NCI-H446 (cell line): ENCODE measurements around the gene RBBP9.
A peak's percentile ranks its signal among the peaks of the same experiment; 100 is the strongest.
"Not testable (repeated sequence)": the region's sequence is repeated elsewhere in the genome, so short reads cannot be mapped to it uniquely, and the experiment has no call there.

ENCODE experiments used
- DNase-seq, 2 experiments: peaks; one replicate each; lab custom pipeline; 2025; lab: John Stamatoyannopoulos, UW

RBBP9 gene

DNA sequence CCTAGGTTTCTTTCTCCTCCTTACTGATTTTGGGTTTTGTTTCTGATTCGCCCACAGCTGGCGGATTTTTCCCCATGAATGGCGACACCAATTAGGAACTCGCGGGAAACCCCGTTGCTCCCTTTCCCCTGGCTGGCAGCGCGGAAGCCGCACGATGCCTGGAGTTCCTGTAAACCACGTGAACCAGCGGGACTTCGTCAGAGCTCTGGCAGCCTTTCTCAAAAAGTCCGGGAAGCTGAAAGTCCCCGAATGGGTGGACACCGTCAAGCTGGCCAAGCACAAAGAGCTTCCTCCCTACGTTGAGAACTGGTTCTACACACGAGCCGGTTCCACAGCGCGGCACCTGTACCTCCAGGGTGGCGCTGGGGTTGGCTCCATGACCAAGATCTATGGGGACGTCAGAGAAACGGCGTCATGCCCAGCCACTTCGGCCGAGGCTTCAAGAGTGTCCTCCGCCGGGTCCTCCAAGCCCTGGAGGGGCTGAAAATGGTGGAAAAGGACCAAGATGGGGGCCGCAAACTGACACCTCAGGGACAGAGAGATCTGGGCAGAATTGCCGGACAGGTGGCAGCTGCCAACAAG is 7.5 kb upstream of the RBBP9 start:
- no peak for DNase-seq

DNA sequence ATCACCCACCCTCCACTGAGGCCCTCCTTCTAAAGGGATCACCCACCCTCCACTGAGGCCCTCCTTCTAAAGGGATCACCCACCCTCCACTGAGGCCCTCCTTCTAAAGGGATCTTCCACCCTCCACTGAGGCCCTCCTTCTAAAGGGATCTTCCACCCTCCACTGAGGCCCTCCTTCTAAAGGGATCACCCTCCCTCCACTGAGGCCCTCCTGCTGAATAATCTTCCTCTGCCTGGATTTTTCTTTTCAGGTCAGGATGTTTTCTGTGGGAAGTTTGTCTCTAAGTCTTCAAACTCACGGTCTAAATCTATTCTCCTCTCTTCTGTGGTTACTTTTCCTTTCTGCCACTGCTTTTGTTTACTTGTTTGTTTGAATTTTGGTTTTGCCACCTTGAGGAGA is 4.6 kb upstream of the RBBP9 start:
- DNase-seq: not testable (repeated sequence)

DNA sequence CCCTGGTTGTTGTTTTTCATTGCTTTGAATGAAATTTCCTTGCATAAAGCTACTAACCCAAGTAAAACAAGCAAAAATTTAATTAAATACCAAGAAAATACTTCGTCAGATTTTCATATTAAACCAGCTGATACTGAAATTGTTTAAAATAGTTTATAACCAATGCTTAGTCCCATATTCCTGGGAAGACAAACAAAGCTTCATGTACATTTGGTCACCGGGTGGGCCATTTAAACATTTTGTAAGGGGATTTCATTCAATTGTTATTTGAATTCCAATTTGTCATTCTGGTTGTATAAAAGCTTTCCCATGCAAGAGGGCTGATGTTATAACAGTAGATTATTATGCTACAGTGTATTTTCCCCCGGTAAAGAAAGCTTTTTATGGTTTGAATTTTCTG is 578 bp upstream of the RBBP9 start:
- no peak for DNase-seq

DNA sequence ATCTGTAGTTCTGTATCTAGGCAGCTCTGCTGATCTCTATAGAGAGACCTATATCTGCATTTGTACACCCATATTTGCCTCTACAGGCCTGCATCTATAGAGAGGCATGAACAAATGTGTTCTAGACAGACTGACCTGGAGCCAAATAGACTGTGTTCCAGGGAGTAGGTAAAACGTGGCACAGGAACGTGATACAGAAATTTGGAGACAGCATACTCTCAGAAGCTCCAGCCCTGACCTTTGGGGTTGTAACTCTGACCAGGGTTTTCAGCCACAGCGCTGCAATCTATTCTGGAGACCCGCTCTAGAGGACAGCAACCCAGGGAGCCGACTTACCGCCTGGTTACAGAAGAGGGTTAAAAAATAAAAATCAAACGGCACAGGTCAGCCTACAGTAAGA is 983 bp downstream of the RBBP9 start:
- DNase-seq: peak in 1 of 2 experiments; percentile 6

DNA sequence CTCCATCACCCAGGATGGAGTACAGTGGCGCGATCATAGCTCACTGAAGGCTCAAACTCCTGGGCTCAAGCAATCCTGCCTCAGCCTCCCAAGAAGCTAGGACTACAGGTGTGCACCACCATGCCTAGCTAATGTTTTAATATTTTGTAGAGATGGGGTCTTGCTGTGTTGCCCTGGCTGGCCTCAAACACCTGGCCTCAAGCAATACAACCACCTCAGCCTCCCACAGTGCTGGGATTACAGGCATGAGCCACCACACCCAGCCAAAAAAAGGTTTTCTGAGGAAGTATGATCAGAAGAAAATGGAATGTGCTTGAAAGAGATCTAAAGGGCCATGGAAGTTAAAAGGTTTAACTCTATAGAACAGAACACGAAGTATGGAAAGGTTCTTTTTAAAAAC is 8.7 kb downstream of the RBBP9 start:
- DNase-seq: no peak

DNA sequence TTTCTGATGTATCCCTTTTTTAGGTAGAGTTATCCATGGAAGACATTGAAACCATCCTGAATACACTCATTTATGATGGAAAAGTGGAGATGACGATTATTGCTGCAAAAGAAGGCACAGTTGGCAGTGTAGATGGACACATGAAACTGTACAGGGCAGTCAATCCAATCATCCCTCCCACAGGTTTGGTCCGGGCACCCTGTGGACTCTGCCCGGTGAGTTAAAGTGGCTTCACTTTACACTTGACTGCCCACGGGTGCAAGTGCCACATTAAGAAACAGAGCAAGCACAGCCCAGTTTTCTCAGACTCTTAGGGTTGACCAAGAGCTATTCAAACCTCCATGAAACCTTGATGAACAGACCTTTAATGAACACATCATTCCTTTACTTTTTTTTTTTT is 15.4 kb downstream of the RBBP9 start:
- no peak for DNase-seq

DNA sequence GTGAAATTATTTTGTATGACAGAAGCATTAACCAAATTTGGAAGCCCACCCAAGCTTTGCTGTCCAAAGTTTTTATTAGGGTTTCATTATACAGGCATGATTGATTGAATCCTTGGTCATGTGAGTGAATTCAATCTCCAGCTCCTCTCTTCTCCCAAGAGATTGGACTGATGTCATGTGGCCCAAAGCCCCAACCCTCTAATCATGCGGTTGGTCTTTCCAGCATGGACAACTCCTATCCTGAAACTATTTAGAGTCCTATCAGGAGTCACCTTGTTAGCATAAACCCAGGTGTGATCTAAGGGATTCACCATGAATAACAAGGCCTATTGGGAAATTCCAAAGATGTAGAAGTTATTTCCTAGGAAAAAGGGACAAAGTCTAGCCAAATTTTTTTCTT is 19.2 kb downstream of the RBBP9 start:
- no peak for DNase-seq

DNA sequence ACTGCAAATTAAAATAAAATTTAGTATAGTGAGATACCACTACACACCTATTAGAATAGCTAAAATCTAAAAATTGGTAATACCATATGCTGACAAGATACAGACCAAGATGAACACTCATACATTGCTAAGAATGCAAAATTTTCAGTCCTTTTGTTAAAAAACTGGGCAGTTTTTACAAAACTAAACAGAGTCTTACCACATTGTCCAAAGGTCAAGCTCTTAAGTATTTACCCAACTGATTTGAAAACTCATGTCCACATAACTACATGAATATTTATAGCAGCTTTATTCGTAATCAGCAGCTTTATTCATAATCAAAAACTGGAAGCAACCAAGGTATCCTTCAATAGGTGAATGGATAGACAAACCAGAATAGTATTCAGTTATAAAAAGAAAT is 19.8 kb downstream of the RBBP9 start:
- no peak for DNase-seq

DNA sequence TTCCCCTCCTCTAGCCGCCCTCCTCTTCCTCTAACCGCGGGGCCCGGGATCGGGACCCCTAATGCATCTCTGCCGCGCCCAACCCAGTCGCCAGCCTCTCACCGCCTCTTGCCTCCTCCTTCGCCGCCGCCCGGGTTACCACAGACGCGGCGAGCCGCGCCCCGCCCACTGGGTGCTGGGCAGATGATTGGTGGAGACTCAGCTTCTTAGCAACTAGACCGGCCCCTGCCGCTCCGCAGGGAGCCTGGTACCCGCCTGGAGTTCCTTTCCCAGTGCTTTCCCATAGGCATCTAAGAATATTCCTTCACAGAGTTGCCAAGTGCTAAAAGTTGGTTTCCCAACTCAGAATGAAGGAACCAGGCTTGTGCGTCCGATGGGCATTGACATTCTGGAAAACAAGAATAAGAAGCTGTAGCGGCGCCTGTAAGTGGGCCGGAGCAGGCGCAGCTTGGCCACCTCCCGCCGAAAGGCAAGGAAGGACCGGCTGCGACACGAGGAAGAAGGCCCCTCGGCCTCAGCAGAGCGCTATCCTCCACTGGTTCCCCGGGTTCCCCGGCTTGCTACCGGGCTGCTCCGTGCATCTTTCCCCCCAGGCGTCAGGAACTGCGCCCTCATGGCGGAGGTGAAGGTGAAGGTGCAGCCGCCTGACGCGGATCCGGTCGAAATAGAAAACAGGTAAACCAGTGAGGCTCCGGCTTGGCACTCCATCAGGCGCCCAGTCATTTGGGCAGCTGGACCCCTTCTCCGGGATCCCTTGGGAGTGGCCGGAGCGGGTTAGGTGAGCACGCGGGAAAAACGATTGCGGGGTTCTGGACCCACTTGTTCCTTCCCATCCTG is 29.9 kb downstream of the RBBP9 start, which contains the start of the genes DZANK1 and POLR3F:
Gene DZANK1 (minus strand): TSS at position 137 of the 837 bp plus-strand sequence. CDS start 1,672 bp downstream, outside the sequence.
Gene POLR3F (plus strand): TSS at position 497 of the 837 bp plus-strand sequence. CDS start 117 bp downstream, at position 614.
- DNase-seq: peak; percentile 87 to 96

DNA sequence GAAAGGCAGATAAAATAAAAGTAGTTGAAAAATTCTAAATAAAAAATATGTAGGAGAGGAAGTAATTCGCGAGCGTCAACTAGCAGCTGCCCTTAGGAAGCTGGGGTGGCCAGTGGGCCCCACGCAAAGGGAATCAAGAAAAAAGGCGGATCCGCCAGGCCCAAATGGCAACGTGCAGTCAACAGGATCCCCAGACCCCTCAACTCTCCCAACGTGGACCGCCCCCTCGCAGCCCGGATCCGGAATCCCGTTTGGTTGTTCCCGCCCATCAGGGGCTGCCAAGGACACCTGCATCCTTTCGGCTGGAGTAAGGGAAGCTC is 30.5 kb downstream of the RBBP9 start:
- no peak for DNase-seq

DNA sequence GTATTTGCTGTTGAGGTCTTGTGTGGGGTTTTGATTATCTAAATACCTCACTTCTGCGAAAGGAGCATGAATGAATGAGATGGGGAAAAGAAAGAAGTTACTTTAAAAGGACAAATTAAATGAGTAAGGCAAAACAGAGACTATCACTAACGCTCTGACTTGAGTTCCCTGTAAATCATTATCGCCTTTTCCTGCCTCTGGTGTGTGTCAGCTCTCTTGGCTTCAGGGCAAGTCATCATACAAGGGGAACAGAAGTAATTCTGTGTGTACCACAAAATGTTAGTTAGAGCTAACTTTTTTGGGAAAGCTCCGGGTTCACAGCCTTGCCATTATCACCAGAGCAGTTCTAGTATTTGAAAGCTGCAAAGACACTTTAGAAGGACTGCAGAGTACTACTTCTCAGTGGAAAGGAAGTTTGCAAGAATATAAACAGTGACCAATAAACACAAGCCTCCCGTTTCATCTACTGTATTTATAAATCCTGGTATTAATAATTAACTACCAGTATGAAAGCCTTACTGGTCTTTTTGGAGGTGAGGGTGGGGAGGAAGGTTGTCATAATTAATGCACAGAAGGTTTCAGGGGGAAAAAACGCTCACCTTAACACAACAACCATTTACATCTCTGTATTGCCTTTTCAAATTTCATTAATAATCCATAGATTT is 31.4 kb downstream of the RBBP9 start:
- DNase-seq: no peak

DNA sequence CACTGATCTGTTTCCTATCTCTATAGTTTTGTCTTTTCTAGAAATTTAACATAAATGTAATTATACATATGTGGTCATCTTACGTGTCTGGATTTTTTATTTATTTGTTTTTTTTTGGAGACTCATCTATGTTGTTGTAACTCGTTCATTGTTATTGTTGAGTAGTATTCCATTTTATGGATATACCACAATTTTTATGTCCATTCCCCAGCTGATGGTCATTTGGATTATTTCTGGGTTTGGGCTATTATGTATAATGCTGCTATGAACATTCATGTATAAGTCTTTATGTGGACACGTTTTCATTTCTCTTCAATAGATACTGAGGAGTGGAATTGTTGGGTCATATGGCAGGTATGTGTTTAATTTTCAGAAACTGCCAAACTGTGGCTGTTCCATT is 40.4 kb downstream of the RBBP9 start:
- DNase-seq: no peak

DNA sequence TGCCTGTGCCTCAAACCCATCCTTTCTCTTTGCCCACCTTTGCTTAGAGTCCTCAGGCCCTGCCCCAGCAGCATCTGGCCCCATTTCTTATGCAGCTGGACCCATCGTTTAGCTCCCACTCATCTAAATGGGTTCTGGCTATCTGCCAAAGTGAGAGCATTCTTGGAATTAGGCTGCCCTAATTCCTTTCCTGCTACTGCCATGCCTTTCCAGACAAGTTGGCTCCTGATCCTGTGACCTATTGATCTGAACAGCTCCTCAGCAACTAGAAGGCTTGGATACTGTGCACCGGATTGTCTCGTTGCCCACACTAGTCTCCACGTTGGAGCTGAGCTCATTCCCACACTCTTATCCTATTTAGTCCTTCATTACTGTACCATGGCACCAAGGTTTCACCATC is 53.1 kb downstream of the RBBP9 start:
- DNase-seq: peak; percentile 3 to 61

DNA sequence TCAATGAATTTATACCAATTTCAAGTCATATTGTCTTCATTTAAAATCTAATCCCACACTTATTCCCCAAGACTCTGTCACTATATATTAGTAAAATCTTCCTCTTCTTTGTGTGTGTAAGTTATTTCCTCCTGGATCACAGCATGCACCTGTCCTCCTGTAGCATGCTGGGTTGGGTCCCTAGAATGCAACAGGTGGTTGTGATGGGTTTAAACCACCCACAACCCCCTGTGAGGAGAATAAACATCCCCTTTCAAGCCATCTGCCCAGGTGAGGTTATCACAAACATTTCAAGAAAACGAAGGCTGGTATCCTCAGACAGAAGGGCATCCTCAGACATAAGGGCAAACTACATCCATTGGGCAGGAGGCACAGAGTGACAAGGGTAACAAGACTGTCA is 56.6 kb downstream of the RBBP9 start:
- no peak for DNase-seq

DNA sequence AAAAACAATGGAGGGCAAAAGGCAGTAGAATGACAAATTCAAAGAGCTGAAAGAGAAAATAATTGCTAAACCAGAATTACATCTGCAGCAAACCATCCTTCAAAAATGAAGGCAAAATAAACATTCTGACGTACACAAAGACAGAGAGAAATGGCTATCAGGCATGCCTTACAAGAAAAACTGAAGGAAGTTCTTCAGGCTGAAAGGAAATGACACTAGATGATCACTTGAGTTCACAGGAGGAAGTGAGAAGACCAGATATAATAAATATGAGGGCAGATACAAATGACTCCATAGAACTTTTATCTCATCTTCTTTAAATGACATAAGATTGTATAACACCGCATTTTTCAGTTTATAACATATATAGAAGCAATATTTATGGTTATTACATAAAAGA is 60.2 kb downstream of the RBBP9 start:
- DNase-seq: no peak
